Large intestine (tissue), 3 donors: Measurements from ENCODE around the gene KDM4C. TPM values are rescaled to one million over a fixed set of nuclear protein-coding genes. Genes with fewer than 3 reads are reported as not detected.
"Not testable (repeated sequence)": the region's sequence is repeated elsewhere in the genome, so short reads cannot be mapped to it uniquely, and the experiment has no call there.

Experiments
- DNase-seq, 2 donors: peaks; one replicate each; pipeline versions ENCODE4 v3.0.0 to v3.0.0-alpha.2; 2013
- H3K27ac ChIP-seq: one replicate; pipeline ENCODE4 v1.5.1; 2013; ENCODE audit warnings: low read length
- H3K27me3 ChIP-seq: 2 replicates; pipeline ENCODE4 v1.6.1; 2013; ENCODE audit warnings: low read length; ENCODE audit not compliant: control insufficient read depth, insufficient read depth
- H3K36me3 ChIP-seq: 2 replicates; pipeline ENCODE4 v1.6.1; 2013; ENCODE audit warnings: low read length; ENCODE audit not compliant: control insufficient read depth, insufficient read depth
- H3K4me1 ChIP-seq: one replicate; pipeline ENCODE4 v1.6.1; 2013; ENCODE audit warnings: low read length; ENCODE audit not compliant: control insufficient read depth, insufficient read depth
- H3K4me3 ChIP-seq: one replicate; pipeline ENCODE4 v1.5.1; 2013; ENCODE audit warnings: low read length
- H3K9me3 ChIP-seq: one replicate; pipeline ENCODE4 v1.6.1; 2013; ENCODE audit warnings: mild to moderate bottlenecking, low read depth, low read length, moderate library complexity; ENCODE audit not compliant: control insufficient read depth
- WGBS: methylation state at CpG from one replicate; pipeline ENCODE4 v1.1.5; 2013; ENCODE audit warnings: low lambda C conversion rate; ENCODE audit not compliant: insufficient coverage; 5-methylcytosine and 5-hydroxymethylcytosine counted together
- polyA plus RNA-seq: library from polyadenylated mRNA; unstranded; fragments of 120-200 nt; gene quantifications from one replicate; pipeline ENCODE4 v1.2.1, GENCODE V29; 2013

KDM4C gene
- polyA plus RNA-seq, 1 donor = 27.2 TPM

- Histone ChIP-seq H3K4me1 (no peaks in the 10 kb centered on the region), H3K4me3 (no peak overlapping the region), H3K27ac (no peak overlapping the region), H3K36me3 (no peaks in the 10 kb centered on the region), H3K27me3 (no peaks in the 10 kb centered on the region), H3K9me3 (no peaks in the 10 kb centered on the region)
- no peak for DNase-seq
- no CpG with 5 or more reads among the region's 2 CpGs for WGBS
These were observed 181.1 kb downstream of the KDM4C start for GRCh38 chr9:6938873-6939272.

- Histone ChIP-seq H3K4me3 (no peak overlapping the region), H3K27ac (no peak overlapping the region), H3K27me3 (no peaks in the 10 kb centered on the region), H3K9me3 (no peaks in the 10 kb centered on the region), H3K36me3 (no peaks in the 10 kb centered on the region), H3K4me1 (no peaks in the 10 kb centered on the region)
- no peak for DNase-seq
- WGBS = no CpG with 5 or more reads among the region's 4 CpGs
These were observed 183.7 kb downstream of the KDM4C start for GRCh38 chr9:6941501-6941900.

GRCh38 chr9:6942406-6942805 lies 184.6 kb downstream of the KDM4C start:
- 100% methylated on average over 2 of the region's 4 CpGs for WGBS
- no peaks in the 10 kb centered on the region for H3K36me3 ChIP-seq
- H3K4me3 ChIP-seq = no peak overlapping the region
- H3K4me1 ChIP-seq = no peaks in the 10 kb centered on the region
- no peak overlapping the region for H3K27ac ChIP-seq
- no peaks in the 10 kb centered on the region for H3K27me3 ChIP-seq
- no peak for DNase-seq
- H3K9me3 ChIP-seq = no peaks in the 10 kb centered on the region

- no peak overlapping the region for H3K27ac ChIP-seq
- H3K27me3 ChIP-seq = no peaks in the 10 kb centered on the region
- WGBS = no CpG with 5 or more reads among the region's 6 CpGs
- DNase-seq = no peak
- no peaks in the 10 kb centered on the region for H3K9me3 ChIP-seq
- H3K4me1 ChIP-seq = no peaks in the 10 kb centered on the region
- no peaks in the 10 kb centered on the region for H3K36me3 ChIP-seq
- H3K4me3 ChIP-seq = no peak overlapping the region
These were observed 185.5 kb downstream of the KDM4C start for GRCh38 chr9:6943293-6943692.

- Histone ChIP-seq H3K4me3 (no peak overlapping the region), H3K4me1 (no peaks in the 10 kb centered on the region), H3K36me3 (no peaks in the 10 kb centered on the region), H3K27ac (no peak overlapping the region), H3K9me3 (peaks cover 4% of the 10 kb centered on the region), H3K27me3 (no peaks in the 10 kb centered on the region)
- 80% methylated on average over 1 of the region's 1 CpG for WGBS
- no peak for DNase-seq
These were observed 186.3 kb downstream of the KDM4C start for GRCh38 chr9:6944093-6944551.

GRCh38 chr9:6944896-6945295 lies 187.1 kb downstream of the KDM4C start:
- DNase-seq = no peak
- Histone ChIP-seq H3K36me3 (no peaks in the 10 kb centered on the region), H3K4me1 (no peaks in the 10 kb centered on the region), H3K27me3 (no peaks in the 10 kb centered on the region), H3K9me3 (peaks cover 11% of the 10 kb centered on the region), H3K27ac (no peak overlapping the region), H3K4me3 (no peak overlapping the region)
- WGBS = 88% methylated on average over 3 of the region's 4 CpGs

GRCh38 chr9:6945816-6946215 lies 188.0 kb downstream of the KDM4C start:
- no peak overlapping the region for H3K4me3 ChIP-seq
- H3K9me3 ChIP-seq = peaks cover 11% of the 10 kb centered on the region
- no peaks in the 10 kb centered on the region for H3K27me3 ChIP-seq
- no peak overlapping the region for H3K27ac ChIP-seq
- no peaks in the 10 kb centered on the region for H3K4me1 ChIP-seq
- no peak for DNase-seq
- H3K36me3 ChIP-seq = no peaks in the 10 kb centered on the region

GRCh38 chr9:6946583-6947166 lies 188.9 kb downstream of the KDM4C start:
- H3K36me3 ChIP-seq = no peaks in the 10 kb centered on the region
- no peak overlapping the region for H3K4me3 ChIP-seq
- DNase-seq = no peak
- WGBS = 80% methylated on average over 1 of the region's 3 CpGs
- no peaks in the 10 kb centered on the region for H3K4me1 ChIP-seq
- no peaks in the 10 kb centered on the region for H3K27me3 ChIP-seq
- peaks cover 11% of the 10 kb centered on the region for H3K9me3 ChIP-seq
- H3K27ac ChIP-seq = no peak overlapping the region

GRCh38 chr9:6948921-6949320 lies 191.1 kb downstream of the KDM4C start:
- not testable (repeated sequence) for H3K27ac ChIP-seq, H3K4me1 ChIP-seq, H3K4me3 ChIP-seq, H3K36me3 ChIP-seq, DNase-seq, H3K27me3 ChIP-seq
- peaks cover 11% of the 10 kb centered on the region for H3K9me3 ChIP-seq
- WGBS = no CpG with 5 or more reads among the region's 31 CpGs

GRCh38 chr9:6955251-6955921 lies 197.6 kb downstream of the KDM4C start:
- Histone ChIP-seq H3K36me3 (no peaks in the 10 kb centered on the region), H3K27me3 (no peaks in the 10 kb centered on the region), H3K27ac (no peak overlapping the region), H3K4me1 (peaks cover 5% of the 10 kb centered on the region), H3K4me3 (no peak overlapping the region), H3K9me3 (no peaks in the 10 kb centered on the region)
- WGBS = no CpG with 5 or more reads among the region's 7 CpGs
- DNase-seq = peak in 1 of 2 donors; percentile 17

- Histone ChIP-seq H3K9me3 (no peaks in the 10 kb centered on the region), H3K36me3 (no peaks in the 10 kb centered on the region), H3K4me3 (no peak overlapping the region), H3K27ac (no peak overlapping the region), H3K27me3 (no peaks in the 10 kb centered on the region), H3K4me1 (peaks cover 5% of the 10 kb centered on the region)
- 100% methylated on average over 1 of the region's 2 CpGs for WGBS
- DNase-seq = no peak
These were observed 199.1 kb downstream of the KDM4C start for GRCh38 chr9:6956879-6957278.
